D721Med (cell line): Measurements from ENCODE around the gene AUTS2.

Experiments used
- DNase-seq: peaks from one replicate; pipeline ENCODE4 v3.0.0; 2011; ENCODE audit warnings: low spot score; ENCODE audit not compliant: insufficient read length
- FAIRE-seq: peaks from 2 replicates; lab custom pipeline; 2011; peaks lifted over from hg19 to GRCh38; lab: Jason Lieb, UNC
- CTCF ChIP-seq: IDR thresholded peaks from 2 replicates; pipeline ENCODE4 v1.5.1; 2012; ENCODE audit warnings: mild to moderate bottlenecking, control low read depth; ENCODE audit not compliant: insufficient read depth; ENCODE audit errors: missing control alignments

AUTS2 gene

GRCh38 chr7:69683002-69683401 is 84.7 kb downstream of the AUTS2 start:
- TF ChIP-seq CTCF, result no peak

GRCh38 chr7:69684369-69685292 is 86.4 kb downstream of the AUTS2 start:
- no peak for FAIRE-seq
- no peak for TF ChIP-seq CTCF
- no peak for DNase-seq

More at GRCh38 chr7:69683002-69683401, 84.7 kb downstream of the AUTS2 start:
- DNase-seq (no peak), FAIRE-seq (no peak)

GRCh38 chr7:69685293-69685631 is 87.0 kb downstream of the AUTS2 start:
- FAIRE-seq (no peak), DNase-seq (no peak)
- no peak for TF ChIP-seq CTCF

GRCh38 chr7:69686366-69686765 is 88.1 kb downstream of the AUTS2 start:
- TF ChIP-seq CTCF, result no peak
- FAIRE-seq (no peak), DNase-seq (no peak)

GRCh38 chr7:69687739-69688433 is 89.6 kb downstream of the AUTS2 start:
- DNase-seq (no peak), FAIRE-seq (peak; percentile 67)
- no peak for TF ChIP-seq CTCF

- no peak for TF ChIP-seq CTCF
- no peak for DNase-seq
- no peak for FAIRE-seq
These were observed 92.1 kb downstream of the AUTS2 start for GRCh38 chr7:69690329-69690728.
